GDM1 (cell line): ENCODE results near the gene CUL9.

Experiments used
- DNase-seq: peaks from one replicate; lab custom pipeline; 2025; lab: John Stamatoyannopoulos, UW

CUL9 gene

GRCh38 chr6:43200541-43200940, 18.5 kb downstream of the CUL9 start:
- DNase-seq, result no peak

GRCh38 chr6:43202451-43202850, 20.5 kb downstream of the CUL9 start:
- no peak for DNase-seq

GRCh38 chr6:43203029-43203717, 21.2 kb downstream of the CUL9 start:
- no peak for DNase-seq

DNA sequence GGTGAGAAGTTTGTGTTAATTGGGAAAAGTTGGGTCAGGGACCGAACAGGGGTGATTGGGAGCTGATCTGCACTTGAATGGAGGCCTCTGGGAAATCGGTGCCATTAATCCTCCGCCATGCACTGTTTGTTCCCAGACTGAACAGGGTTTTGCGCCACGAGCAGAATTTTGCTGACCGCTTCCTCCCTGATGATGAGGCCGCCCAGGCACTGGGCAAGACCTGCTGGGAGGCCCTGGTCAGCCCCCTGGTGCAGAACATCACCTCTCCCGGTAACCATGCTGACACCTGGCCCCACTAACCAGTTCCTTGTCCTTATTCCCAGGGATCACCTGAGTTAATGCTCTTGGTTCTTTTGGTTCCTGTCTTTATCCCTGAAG, 21.7 kb downstream of the CUL9 start:
- no peak for DNase-seq

- no peak for DNase-seq
These were observed 22.5 kb downstream of the CUL9 start for GRCh38 chr6:43204271-43205105.

DNA sequence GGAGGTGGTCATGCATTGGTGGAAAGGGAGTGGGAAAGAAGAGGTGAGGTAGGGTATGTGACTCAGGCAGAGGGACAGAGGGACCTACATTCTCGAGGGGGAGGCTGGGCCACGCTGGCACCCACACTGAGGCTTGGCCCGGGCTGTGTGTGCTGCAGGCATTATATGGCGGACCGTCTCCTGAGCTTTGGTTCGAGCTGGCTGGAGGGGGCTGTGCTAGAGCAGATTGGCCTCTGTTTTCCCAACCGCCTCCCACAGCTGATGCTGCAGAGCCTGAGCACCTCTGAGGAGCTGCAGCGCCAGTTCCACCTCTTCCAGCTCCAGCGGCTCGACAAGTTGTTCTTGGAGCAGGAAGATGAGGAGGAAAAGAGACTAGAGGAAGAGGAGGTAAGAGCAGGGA, 23.9 kb downstream of the CUL9 start:
- DNase-seq, result no peak

- no peak for DNase-seq
These were observed 25.3 kb downstream of the CUL9 start for GRCh38 chr6:43207286-43207685.

- no peak for DNase-seq
These were observed 30.0 kb downstream of the CUL9 start for GRCh38 chr6:43211955-43212354.

GRCh38 chr6:43213431-43213830, 31.4 kb downstream of the CUL9 start:
- no peak for DNase-seq

GRCh38 chr6:43215066-43215465, 33.1 kb downstream of the CUL9 start:
- DNase-seq, result no peak

GRCh38 chr6:43216200-43216599, 34.2 kb downstream of the CUL9 start:
- no peak for DNase-seq

DNA sequence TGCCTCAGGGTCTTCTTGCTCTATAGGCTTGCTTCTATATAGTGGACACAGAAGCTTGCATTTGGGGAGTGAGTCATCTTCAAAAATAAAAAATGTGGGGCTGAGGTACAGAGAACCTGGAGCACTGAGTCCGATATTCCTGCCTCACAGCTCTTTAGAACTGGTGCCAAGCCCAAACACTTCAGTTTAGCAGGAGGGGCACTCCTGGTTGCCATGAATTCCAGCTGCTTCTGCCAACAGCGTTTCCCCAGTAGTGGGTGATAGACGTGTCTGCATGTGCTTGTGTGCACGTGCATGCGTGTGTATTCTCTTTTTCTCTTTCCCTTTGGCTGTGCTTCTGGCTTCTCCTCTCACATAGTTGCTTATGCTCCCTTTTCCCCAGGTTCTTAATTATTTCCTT, 35.4 kb downstream of the CUL9 start:
- DNase-seq, result no peak

- no peak for DNase-seq
These were observed 37.1 kb downstream of the CUL9 start for GRCh38 chr6:43219119-43219518.

DNA sequence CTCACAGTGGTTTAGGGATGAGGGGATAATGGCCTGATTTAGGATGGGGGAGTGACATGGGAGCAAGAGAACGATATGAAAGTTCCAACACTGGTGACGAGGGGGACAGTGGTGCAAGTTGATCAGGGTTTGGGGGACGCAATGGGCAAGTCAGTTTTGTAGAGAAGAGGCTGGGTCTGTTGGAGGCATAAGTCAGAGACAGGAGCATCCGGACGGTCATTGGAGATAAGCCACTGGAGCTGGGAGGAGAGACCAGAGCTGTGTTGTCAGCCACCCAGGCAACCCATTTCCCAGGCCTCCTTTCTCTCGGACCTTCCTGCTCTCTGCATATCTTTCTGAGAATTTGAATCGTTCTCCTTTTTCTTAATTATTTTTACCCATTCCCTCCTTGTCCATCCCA, 37.8 kb downstream of the CUL9 start:
- no peak for DNase-seq

DNA sequence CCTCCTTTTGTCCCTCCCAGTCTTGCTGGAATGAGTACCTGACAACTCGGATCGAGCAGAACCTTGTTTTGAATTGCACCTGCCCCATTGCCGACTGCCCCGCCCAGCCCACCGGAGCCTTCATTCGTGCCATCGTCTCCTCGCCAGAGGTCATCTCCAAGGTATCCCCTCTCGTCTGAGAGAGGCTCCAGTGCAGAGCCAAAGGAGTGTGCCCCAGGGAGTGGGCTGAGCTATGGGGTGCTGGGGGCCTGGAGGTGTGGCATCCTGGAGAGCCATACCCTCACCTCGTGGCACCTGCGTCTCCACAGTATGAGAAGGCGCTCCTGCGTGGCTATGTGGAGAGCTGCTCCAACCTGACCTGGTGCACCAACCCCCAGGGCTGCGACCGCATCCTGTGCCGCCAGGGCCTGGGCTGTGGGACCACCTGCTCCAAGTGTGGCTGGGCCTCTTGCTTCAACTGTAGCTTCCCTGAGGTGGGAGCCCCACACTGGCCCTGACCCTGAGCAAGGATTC, 38.5 kb downstream of the CUL9 start:
- no peak for DNase-seq

DNA sequence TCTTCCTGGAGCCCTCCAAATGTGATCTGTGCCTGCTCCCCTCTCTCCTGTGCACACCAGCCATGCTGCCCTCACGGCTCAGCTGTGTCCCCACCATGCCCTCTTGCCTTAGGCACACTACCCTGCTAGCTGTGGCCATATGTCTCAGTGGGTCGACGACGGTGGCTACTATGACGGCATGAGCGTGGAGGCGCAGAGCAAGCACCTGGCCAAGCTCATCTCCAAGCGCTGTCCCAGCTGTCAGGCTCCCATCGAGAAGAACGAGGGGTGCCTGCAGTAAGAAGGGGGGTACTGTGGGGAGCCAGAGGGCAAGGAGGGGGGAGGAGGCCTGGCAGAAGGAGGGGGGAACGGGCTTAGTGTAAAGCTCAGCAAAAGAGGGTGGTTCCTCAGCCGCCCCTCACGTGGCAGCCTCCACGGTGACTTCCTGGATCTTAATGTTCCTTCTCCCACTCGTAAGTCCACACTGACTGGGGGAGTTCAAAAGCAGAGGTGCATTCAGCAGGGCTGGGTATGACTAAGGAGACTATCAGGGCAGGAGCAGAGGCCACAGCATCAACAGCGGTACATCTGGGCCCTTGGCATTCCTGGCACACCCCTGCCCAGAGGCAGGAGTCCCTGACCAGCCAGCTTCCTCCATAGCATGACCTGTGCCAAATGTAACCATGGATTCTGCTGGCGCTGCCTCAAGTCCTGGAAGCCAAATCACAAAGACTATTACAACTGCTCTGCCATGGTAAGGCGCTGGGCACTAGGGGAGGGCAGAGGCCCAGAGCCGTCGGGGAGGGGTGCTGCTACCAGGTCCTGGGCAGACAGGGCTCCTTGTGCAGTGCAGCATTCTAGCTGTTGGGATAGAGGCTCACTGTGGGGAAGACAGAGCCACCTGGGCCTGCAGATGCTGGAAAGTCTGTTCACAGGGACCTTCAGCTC, 39.3 kb downstream of the CUL9 start:
- DNase-seq, result no peak

- no peak for DNase-seq
These were observed 40.5 kb downstream of the CUL9 start for GRCh38 chr6:43222418-43223059.

DNA sequence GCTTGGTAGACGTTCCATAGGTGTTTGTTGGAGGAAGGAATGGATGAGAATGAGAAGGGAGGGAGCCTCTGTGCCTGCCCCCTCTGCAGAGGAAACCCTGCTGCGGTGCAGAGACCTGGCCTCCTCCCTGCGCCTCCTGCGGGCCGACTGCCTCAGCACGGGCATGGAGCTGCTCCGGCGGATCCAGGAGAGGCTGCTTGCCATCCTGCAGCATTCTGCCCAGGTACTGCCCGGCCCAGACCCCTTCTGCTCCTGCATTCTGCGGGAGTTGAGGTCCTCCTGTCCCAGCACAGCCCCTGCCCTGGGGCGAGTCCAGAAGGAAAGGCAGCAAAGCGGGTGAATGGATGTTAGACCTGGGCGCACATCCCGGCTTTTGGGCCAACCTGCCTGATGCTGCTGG, 41.2 kb downstream of the CUL9 start:
- no peak for DNase-seq

DNA sequence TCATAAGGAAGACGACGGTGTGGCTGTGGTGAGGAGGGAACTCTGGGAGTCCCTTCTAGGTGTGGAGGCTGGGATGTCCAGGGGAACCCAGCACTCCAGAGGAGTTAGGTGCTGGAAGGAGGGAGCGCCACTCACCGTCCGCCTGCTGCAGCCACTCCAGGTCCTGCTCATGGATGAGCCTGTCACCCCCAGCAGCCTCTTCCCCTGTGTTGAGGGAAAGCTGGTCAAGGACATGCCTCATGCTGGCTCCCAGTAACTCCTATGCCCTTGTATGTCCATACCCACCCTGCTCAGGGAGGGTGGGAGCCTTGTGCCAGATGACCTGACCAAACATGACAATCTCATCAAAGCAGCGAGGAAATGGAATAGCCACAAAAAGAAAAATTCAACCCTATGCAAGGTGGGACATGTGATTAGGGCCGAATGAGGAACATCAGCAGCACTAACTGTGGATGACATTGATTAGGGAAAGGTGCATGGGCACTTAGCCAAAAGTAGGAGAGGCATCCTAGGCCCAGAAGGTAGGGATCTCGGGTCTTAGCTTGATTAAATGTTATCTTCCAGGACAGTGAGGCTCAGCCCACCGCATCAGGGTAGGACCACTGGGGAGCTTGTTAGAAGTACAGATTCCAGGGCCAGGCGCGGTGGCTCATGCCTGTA, 44.3 kb downstream of the CUL9 start:
- no peak for DNase-seq

GRCh38 chr6:43228951-43229802, 47.2 kb downstream of the CUL9 start, which contains the start of gene DNPH1:
Gene DNPH1 (minus strand): TSS chr6:43229481. CDS start chr6:43229456, 25 bp downstream.
- peak; percentile 62 for DNase-seq
